NCI-H2171 treated with DMSO at 0.1 percent for 48 hours (cell line): ENCODE data around the gene LIME1.
A peak's percentile ranks its signal among the peaks of the same experiment; 100 is the strongest.
"Not testable (repeated sequence)": the region's sequence is repeated elsewhere in the genome, so short reads cannot be mapped to it uniquely, and the experiment has no call there.

ENCODE experiments used
- DNase-seq: peaks from one replicate; lab custom pipeline; 2025; lab: John Stamatoyannopoulos, UW

The LIME1 gene

DNA sequence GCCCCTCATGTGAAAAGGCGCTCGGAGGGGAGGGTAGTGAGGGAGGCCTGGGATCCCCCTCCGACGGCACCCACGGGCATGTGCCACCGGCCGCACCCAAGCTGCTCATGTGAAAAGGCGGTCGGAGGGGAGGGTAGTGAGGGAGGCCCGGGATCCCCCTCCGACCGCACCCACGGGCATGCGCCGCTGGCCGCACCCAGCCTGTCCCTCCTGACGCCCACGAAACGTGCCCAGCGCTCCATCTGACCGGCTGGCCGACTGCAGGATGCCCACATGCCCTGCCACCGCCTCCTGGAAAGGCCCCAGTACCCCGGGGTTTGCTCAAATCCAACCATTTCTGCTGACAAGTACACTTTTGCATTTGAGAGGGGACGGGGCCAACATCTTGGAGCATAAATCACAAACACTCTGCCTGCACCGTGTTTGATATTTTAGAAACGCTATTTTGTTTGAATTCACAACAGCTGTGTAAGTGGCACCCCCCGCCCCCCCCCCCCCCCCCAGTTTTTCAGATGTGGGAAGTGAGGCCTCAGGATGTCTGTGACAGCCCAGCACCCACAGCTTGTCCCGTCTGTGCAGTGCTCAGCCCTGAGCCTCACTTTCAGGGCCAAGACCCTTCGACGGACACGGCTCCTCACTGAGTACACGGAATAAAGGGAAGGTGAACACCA is 37.2 kb downstream of the LIME1 start:
- DNase-seq = no peak

DNA sequence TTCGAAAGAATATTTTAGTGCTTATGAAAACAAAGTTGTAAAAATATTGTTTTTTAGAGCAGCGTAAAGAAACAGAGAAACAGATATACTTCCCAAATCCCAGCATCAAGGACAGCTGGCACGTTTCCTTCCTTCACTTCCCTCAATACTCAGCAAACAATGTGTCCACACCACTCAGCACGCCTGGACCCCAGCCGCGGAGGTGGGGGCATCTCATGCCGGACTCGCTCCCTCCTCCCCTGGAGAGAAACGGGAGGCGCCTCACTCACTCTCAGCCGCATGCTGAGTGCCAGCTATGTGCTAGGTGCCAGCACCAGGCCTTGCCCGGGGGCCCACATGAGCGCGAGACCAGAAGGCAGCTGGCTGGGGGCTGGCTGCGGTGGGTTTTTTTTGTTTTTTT is 37.8 kb downstream of the LIME1 start:
- peak; percentile 73 for DNase-seq

DNA sequence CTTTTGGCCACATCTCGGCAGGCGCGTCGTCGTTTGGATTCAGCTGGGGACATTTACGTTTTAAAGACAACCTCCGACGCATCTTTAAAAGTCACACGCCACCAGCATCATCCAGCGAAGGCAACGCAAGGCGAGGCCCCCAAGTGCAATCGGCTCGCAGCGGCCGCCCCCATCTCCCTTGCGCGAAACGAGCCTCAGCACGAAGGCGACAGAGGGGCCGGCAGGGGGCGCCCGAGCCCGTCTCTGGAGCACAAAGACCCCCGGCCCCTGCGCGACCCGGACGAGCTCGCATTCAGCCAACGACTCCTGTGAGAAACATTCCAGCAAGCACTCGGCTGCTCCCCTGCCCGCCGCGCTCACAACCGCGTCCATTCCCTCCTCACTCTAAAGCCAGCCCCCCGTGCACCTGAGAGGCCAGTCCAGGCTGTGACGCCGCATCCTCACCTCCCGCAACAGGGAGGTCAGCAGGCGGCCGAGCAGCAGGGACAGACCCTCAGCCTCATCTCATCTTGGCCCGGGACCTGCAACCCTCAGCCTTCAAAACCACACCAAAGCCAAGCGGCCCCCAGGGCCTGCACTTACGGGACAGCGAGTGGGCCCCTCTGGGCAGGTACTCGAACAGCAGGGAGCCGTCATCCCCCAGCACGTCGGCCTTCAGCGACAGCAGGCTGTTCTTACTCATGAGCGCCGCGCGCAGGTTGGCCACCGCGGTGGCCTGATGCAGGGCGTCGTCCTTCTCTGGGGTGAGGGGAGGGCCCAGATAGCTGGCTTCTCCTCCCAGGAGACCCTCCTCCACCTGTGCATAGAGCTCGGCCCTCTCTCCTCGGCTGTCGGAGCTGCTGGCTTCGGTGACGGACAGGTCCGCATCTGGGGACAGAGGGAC is 38.9 kb downstream of the LIME1 start:
- DNase-seq = no peak

DNA sequence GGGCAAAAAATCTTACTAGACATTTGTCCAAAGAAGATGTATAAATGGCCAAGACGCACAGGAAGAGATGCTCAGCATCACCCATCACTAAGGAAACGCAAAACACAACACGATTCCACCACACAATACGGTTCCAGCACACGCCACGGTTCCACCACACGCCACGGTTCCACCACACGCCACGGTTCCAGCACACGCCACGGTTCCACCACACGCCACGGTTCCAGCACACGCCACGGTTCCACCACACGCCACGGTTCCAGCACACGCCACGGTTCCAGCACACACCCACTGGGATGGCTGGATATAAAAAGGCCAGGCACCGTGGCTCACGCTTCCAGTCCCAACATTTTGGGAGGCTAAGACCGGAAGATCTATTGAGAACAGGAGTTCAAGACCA is 40.4 kb downstream of the LIME1 start:
- not testable (repeated sequence) for DNase-seq

DNA sequence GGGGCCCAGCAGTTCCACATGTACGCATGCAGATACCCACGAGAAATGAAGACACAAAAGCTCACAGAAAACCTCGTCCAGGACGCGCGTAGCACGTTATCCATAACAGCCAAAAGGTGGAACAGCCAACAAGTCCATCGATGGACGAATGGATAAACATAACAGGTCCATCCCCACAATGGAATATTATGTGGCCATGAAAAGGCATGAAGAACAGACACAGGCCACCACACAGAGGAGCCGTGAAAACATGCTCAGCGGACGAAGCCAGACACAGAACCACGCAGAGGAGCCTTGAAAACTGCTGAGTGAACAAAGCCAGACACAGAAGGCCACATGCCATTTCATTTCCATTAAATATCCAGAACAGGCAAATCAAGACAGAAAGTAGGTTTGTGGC is 41.1 kb downstream of the LIME1 start:
- no peak for DNase-seq

DNA sequence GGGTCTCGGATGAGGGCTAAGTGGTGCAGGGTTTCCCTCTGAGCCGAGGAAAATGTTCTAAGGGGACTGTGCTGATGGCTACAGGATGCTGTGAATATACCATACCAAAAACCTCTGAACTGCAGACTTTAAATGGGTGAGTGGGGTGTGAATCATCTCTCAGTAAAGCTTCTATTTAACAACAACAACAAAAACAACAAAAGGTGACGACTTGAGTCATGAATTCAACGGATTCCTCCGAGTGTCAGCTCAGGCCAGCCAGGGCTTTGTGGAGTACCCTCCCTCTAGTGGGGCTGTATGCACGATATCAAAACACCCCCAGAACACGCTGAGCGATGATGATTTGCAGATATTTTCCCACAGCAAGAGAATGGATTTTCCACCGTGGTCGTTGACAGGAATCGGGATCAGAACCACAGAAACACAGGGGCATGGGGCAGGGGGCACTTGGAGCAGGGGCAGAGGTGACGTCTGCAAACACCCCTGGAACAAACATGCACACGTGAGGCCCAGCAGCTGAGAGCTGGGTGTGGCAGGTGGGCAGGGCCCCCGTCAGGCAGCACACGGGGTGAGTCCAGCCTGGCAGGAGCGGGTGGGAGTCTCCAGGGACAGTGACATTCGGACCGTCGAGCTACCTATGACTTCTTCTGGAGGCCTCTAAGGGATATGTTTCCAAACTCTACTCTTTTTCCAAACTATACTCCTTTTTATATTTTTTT is 41.7 kb downstream of the LIME1 start:
- no peak for DNase-seq

DNA sequence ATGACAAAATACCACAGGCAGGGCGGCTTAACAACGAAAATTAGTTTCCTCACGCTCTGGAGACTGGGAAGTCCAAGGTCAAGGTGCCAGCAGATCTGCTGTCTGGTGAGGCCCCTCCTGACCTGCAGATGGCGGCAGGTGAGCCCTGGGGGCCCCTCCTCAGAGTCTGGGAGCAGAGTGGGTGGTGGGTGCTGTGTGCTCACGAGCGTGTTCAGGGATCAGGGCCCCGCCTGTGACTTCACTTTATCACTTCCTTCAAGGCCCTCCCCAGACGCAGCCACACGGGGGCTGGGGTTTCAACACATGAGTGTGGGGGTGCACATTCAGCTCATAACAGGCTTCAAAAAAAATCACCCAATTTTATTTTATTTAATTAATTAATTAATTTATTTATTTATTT is 42.4 kb downstream of the LIME1 start:
- no peak for DNase-seq

DNA sequence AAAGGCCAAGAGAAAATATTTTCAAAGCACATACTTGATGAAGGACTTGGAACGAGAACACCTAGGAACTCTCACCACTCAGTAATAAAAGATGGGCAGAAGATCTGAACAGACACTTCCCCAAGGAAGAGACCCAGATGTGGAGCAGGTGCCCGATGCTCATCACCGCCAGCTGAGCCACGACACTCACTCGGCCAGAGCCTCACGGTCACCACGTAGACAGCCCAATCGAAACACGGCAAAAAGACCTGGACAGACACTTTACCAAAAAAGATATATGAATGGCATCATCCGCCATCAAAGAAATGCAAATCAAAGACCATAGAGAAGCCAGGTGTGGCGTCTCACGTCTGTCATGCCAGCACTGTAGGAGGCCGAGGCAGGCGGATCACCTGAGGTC is 44.7 kb downstream of the LIME1 start:
- DNase-seq = no peak

DNA sequence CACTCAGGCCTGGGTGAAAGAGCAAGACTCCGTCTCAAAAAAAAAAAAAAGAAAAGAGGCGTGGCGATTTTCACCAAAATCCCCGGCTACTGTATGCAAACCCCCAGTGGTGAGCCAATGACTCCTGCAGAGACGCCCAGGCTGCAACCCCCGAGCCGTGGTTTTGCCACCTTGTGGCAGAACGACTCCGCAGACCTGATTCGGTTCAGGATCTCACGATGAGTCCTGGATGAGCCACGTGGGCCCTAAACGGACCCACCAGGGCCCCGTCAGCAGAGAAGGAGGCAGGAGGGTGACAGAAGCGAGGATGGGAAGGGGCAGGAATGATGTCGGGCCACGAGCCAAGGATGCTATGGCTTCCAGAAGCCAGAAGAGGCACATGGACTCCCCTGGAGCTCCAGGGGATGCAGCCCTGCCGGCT is 45.6 kb downstream of the LIME1 start:
- no peak for DNase-seq

DNA sequence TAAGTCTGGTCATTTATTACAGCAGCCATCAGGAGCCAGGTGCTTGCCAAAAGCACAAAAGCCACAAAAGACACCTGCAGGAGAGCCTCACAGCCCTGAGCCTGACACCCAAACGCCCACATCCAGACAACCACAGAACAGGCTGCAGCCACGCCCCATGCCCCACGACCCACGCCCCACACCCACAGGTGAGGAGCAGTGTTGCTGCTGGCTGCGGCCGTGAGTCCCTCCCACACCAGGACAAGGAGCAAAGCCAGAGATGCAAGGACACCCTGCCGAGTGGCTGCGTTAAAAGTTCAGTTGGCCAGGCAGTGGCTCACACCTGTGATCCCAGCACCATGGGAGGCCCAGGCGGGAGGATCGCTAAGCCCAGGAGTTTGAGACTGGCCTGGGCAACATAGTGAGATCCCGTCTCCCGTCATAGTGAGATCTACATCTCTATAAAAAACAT is 46.1 kb downstream of the LIME1 start:
- no peak for DNase-seq

DNA sequence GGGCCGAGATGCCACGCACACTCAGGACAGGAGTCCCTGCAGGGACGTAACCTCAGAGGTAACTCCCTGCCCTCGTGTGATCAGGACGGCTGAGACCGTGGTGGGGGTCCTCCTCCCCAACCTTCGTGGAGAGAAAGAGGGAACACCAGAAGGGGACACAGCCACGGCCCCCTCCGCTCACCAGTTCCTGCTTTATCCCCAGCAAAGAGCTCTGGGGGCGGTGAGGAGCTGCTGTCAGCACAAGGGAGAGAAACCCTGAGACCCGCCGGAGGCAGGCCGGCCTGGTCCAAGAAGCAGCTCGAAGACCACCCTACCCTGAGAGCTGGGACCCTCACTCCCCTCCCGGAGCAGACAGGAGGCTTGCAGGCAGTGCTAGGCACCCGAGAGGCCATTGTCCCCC is 47.5 kb downstream of the LIME1 start:
- DNase-seq = no peak

DNA sequence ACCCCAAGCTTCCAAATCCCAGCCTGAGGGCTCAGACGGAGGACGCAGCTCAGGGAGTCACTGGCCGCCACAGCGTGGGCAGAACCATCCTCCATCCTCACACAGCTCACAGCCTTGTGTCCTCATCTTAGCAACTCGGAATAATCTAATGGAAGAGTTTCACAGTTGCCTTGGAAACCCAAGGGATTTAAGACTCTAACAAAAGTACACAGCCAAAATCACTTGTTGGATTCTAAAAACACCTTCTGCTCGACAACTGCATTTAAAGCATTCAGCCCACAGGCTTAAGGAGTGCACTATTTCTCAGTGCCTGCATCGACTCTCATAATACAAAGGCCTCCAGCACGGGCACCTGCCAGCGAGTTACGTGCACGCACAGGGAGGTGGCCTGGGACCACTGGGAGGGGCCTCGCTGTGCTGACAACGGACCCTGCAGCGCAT is 49.2 kb downstream of the LIME1 start:
- peak; percentile 42 for DNase-seq

DNA sequence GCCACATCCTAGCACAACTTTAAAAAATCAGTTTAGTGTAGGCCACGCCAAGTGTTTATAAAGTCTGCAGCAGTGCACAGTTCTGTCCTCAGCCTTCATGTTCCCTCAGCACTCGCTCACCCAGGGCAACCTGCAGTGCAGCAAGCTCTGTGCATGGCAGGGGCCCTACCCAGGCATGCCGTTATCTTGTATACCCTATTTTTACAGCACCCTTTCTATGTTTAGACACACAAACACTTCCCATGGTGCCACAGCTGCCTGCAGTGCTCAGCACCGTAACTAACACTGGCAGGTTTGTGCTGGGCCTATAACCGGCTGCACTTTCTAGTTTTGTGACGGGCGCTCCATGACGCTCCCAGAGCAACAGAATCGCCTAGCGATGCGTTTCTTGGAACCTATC is 50.8 kb downstream of the LIME1 start:
- no peak for DNase-seq

DNA sequence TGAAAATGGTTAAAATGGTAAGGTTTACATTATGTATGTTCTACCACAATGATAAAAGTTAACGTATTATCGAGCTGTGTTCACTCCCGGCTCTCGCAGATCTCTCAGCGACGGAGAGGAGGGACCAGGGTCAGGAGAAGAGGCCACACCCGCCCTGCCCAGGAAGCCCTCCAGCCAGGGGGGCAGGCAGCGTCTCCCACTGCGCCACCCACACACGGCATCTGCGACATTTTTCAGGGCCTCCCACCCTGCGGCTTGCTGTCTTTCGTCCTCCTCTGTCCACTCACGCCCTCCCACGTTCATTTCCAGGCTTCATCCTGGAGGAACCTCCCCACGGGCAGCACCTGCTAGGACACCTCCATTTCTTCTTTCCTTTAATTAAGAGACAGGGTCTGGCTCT is 51.3 kb downstream of the LIME1 start:
- DNase-seq = no peak
